Sciatic nerve (tissue), 2 donors: ENCODE measurements around the gene ATXN10. TPM values are rescaled to one million over a fixed set of nuclear protein-coding genes. Genes with fewer than 3 reads are reported as not detected.

Experiments
- ATAC-seq: fragments of 200-7000 bp; cut with Tn5 transposase; one replicate; pipeline ENCODE4 v1.9.1; 2020; ENCODE audit warnings: mild to moderate bottlenecking, moderate library complexity
- DNase-seq: peaks from one replicate; pipeline ENCODE4 v3.0.0-alpha.2; 2020; ENCODE audit warnings: low spot score
- intact Hi-C: fragments of 100-400 bp; cut with DNase I; formaldehyde crosslinking; loops from one replicate; pipeline ENCODE4 v1.14.2; 2022
- total RNA-seq: library from RNA; stranded (reverse); fragmentation: NEBNext Ultra II Directional; extraction: Animal tissue kit (Norgen Biotek cat#: 25700); gene quantifications from one replicate; pipeline ENCODE4 v1.2.1, GENCODE V29; 2021
- donor health status: DM: no; HTN: no; CAD: no.
- donor health status: DM: no; HTN: no; CAD: no.

Gene ATXN10
- total RNA-seq, 1 donor from 2014 or later: 130 TPM

DNA sequence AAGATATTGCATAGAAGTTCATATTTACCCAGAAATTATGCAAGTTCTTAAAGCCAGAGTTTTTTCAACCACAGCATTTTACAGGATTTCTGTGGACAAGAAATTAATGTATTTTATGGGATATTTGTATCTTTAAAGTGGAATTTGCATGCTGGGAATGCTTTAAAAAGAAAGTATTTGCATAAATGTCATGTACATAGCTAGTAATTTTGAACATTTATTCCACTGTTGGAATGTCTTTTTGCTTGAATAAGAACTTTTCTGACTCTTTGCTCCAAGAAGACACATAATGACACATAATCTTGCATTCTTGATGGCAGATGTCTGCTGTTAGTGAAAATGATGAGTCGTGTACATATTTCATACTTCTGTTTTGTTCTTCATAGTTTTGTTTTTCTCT, 66.6 kb downstream of the ATXN10 start:
- ATAC-seq: no peak
- intact Hi-C loops: no loop called here
- no peak for DNase-seq

DNA sequence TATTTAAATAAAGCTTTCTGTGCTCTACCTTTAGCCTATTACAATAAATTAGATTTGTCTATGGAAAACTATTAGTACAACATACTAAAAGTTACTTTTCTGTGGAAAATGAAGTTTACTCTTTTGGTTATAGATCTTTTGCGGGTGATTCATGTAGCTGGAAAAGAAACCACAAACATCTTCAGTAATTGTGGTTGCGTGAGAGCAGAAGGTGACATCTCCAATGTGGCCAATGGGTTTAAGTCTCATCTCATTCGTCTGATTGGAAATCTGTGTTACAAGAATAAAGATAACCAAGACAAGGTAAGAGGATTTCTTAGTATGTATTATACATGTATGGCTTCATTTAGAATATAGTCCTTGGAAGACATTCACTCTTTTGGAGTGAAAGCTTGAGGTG, 68.6 kb downstream of the ATXN10 start:
- DNase-seq: no peak
- intact Hi-C loops: no loop called here

DNA sequence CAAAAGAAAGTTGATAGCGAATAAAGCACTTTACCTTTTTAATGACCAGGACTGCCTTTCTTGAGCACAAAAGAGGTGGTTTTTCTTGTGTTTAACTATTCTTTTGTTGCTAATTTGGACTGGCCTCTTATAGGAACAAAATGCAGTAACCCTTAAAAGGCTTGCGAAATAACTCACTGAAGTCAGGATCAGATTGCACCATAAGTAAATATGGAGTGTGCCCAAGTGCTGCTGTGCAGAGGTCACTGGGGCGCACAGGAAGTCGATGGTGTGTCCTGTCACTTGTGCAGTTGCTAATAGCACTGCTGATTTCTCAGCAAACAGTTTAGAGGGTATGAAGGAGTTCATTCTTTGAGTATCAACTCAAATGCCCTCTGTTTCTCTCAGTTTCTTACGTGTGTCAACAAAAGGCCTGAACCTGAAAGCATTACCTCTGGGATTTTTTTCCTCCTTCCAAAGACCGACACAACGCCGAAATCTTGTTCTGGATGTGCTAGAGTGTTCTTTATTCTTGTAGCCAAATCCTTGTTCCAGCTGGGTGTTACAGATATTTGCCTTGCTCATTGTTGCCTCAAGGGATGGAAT, 71.3 kb downstream of the ATXN10 start:
- ATAC-seq: peak; percentile 72
- DNase-seq: no peak
- intact Hi-C loops: no loop called here

More for the DNA sequence above, 68.6 kb downstream of the ATXN10 start:
- ATAC-seq: no peak

DNA sequence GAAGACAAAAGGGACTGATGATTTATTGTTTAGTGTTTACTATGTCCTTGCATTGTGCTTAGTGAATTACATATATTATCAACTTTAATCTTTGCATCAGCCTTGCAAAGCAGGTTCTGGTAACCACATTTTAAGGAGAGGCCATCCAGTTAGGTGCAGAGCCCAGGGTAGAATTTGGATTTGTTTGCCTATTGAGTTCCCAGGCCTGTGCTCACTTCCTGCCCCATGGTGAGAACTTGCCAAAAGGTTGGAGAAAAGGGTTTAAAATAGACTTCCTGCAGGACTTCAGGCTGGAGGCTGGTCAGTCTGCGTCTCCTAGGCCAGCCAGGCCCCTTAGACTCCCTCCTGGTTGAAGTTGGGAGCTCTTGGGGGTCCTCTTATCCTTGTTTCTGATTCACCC, 72.1 kb downstream of the ATXN10 start:
- intact Hi-C loops: no loop called here
- no peak for DNase-seq
- no peak for ATAC-seq

- ATAC-seq (no peak), DNase-seq (no peak)
- intact Hi-C loops: no loop called here
Measured at GRCh38 chr22:45744442-45744841, 72.8 kb downstream of the ATXN10 start.

GRCh38 chr22:45750626-45751025, 79.0 kb downstream of the ATXN10 start:
- no peak for DNase-seq
- intact Hi-C loops: no loop called here
- ATAC-seq: no peak

GRCh38 chr22:45752036-45752435, 80.4 kb downstream of the ATXN10 start:
- intact Hi-C loops: no loop called here
- ATAC-seq (no peak), DNase-seq (no peak)

- intact Hi-C loops: no loop called here
- no peak for ATAC-seq
- DNase-seq: no peak
Measured at GRCh38 chr22:45754822-45755221, 83.2 kb downstream of the ATXN10 start.

- DNase-seq (no peak), ATAC-seq (no peak)
- intact Hi-C loops: no loop called here
Measured at GRCh38 chr22:45756558-45756957, 84.9 kb downstream of the ATXN10 start.

DNA sequence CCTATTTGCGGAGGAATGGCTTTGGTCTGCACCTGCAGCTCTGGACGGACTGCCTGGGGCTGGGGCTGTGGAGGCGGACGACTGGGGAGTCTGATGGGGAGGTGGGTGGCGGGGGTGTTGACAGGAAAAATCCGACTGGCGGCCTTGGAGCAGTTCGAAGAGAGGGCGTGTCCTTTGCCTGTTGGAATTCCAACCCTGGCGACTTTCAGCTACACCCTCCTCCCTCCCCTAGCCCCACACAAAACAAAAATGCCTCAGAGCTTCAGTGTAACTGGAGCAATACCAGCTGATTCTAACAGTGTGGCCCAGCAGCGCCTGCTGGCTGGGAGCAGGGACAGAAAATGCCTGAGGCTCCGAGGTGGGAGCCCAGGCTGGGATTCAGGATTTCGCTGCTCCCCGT, 85.4 kb downstream of the ATXN10 start:
- ATAC-seq: peak; percentile 76
- no peak for DNase-seq
- intact Hi-C loops: no loop called here

DNA sequence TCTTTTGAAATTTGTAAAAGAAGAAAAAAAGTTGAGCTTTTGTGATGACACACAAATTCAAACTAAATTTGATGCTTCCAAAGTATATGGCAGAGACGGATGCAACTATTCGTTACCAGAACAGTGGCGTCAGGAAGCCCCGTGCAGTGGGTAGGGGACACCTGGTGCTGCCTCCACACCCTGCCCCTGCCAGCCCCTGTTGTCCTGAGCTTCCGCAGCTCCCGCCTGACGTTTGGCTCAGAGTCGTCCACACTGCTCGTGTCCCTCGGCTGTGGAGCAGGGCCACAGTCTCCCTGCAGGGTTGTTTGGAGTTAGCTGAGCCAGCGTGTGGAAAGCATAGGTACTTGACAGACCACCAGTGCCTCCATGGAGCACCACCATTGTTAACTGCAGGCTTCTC, 86.3 kb downstream of the ATXN10 start:
- no peak for ATAC-seq
- no peak for DNase-seq
- intact Hi-C loops: no loop called here

DNA sequence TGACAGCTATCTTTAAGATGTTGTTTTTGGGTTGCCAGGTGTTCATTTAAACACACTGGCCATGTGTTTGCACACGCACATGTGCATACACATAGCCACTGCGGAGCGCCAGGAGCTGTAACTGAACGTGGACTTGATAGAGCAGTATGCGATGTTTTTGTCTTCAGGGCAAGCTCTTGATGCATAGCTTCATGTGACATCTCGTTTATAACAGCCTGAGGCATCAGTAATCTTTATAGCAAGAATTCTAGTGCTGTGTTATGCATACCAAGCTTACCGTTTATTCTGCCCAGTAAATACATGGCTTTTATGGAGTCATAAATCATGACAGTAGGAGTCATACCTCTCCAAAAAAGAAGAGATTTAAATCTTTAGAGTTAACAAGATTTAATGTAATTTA, 87.0 kb downstream of the ATXN10 start:
- intact Hi-C loops: no loop called here
- DNase-seq (no peak), ATAC-seq (no peak)

DNA sequence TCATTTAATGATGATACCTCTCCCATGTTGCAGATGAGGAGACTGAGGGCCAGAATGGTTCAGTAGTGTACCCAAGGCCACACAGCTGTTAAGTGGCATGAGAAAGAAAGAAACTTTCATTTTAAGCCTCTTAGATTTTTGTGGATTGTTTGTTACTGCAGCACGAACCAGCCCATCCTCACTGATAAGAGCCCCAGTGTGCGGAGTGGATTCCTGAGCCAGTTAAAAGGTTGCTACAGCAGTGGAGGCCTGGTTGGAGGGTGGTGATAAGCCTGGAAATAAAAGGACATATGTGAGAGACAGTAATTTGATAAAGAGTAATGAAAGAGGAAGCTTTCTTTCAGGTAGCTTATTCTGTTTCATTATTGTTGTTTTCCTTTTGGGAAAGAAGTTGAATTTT, 89.0 kb downstream of the ATXN10 start:
- ATAC-seq (no peak), DNase-seq (no peak)
- intact Hi-C loops: no loop called here

DNA sequence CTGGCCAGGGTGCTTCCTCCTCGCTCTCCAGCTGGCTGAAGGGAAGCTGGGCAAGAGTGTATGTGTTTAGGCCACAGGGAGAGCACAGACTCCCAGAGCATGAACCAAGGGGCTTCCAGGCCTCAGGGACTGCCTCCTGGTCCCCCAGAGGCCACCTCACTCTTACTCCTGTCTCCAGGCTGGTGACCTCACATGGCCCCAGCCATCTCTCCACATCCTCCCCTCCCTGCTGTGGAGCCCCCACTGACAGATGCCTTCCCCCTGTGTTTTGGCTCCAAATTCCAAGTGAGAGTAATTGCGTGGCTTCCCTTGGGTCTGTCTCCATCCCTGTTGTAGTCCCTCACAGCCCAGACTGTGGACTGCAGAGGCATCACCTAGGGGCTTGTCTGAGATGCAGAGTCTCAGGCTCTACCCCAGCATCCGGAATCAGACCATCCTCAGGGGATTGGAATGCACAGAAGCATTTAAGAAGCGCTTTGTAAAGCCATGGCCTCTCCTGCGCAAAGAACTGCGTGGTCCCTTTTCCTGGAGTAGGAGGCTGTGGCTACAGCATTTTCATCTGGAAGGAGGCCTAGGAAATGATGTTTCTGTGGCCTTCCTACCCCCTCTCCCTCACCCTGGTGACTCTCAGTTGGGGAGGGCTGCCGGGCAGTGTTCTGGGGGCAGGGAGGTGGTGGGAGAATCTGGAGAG, 91.1 kb downstream of the ATXN10 start:
- intact Hi-C loops: no loop called here
- DNase-seq: no peak
- ATAC-seq: no peak

- DNase-seq (no peak), ATAC-seq (peak; percentile 50)
- intact Hi-C loops: no loop called here
Measured at GRCh38 chr22:45763236-45763624, 91.6 kb downstream of the ATXN10 start.

GRCh38 chr22:45768490-45768889, 96.9 kb downstream of the ATXN10 start:
- DNase-seq: no peak
- intact Hi-C loops: no loop called here
- no peak for ATAC-seq

- ATAC-seq: no peak
- intact Hi-C loops: no loop called here
- DNase-seq: no peak
Measured at GRCh38 chr22:45769569-45770210, 98.1 kb downstream of the ATXN10 start.

- no peak for DNase-seq
- intact Hi-C loops: no loop called here
- ATAC-seq: no peak
Measured at GRCh38 chr22:45770506-45770905, 98.9 kb downstream of the ATXN10 start.

- DNase-seq (no peak), ATAC-seq (no peak)
- intact Hi-C loops: no loop called here
Measured at GRCh38 chr22:45771057-45771456, 99.4 kb downstream of the ATXN10 start.

- intact Hi-C loops: no loop called here
- no peak for ATAC-seq
- no peak for DNase-seq
Measured at GRCh38 chr22:45771711-45772110, 100.1 kb downstream of the ATXN10 start.

DNA sequence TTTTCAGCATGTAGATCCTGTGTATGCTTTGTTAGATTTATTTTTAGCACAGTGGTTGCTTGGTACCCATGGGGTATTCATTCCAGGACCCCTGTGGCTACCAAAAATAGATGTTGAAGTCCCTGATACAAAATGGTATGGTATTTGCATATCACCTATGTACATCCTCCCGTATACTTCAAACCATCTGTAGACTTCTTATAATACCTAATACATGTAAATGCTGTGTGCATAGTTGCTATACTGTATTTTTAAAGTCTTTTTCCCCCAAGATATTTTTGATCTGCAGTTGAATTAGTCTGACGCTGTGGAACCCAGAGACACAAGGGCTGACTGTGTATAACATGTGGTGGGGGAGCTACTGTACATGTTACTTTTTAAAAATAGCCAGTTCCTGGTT, 101.1 kb downstream of the ATXN10 start:
- intact Hi-C loops: no loop called here
- ATAC-seq: no peak
- no peak for DNase-seq
